ENCODE results near the gene TMEM132C. TPM values are rescaled to one million over a fixed set of nuclear protein-coding genes. Genes with fewer than 3 reads are reported as not detected.
A peak's percentile ranks its signal among the peaks of the same experiment; 100 is the strongest.

TMEM132C gene
- total RNA-seq, 2 donors from 2014 or later, result 0.26 to 0.33 TPM

- no peaks in the 10 kb centered on the region for H3K4me1 ChIP-seq (ENCODE audit: control insufficient read depth, insufficient read depth, low read length)
- no peaks in the 10 kb centered on the region for H3K9me3 ChIP-seq (ENCODE audit: control insufficient read depth, low read length)
- H3K36me3 ChIP-seq (ENCODE audit: control insufficient read depth, insufficient read depth, low read length), result no peaks in the 10 kb centered on the region
- 4 to 6% methylated on average over 6 of the region's 6 CpGs for WGBS, 2 experiments (ENCODE audit: insufficient coverage in 1 of 2, insufficient read length in 1 of 2)
- no peak for TF ChIP-seq CTCF (conservative IDR thresholded peaks at IDR 0.05)
- H3K27ac Mint-ChIP-seq, result peak overlapping the region; percentile 56
- peak overlapping the region; percentile 40 for H3K4me3 Mint-ChIP-seq
- H3K27ac ChIP-seq (ENCODE audit: low read depth, low read length), result peak overlapping the region; percentile 75
- H3K4me1 Mint-ChIP-seq, result peaks cover 35% of the 10 kb centered on the region
- H3K36me3 Mint-ChIP-seq (ENCODE audit: low read depth), result no peaks in the 10 kb centered on the region
- peak overlapping the region; percentile 11 for H3K9ac ChIP-seq (ENCODE audit: extremely low read depth, low read length, poor library complexity, severe bottlenecking)
- peaks cover 4% of the 10 kb centered on the region for H3K27me3 ChIP-seq (ENCODE audit: control insufficient read depth, insufficient read depth, low read length, poor library complexity, severe bottlenecking)
- peak; percentile 74 for DNase-seq
- H3K4me3 ChIP-seq (ENCODE audit: low read length), result peak overlapping the region; percentile 58
- H3K9me3 Mint-ChIP-seq, result no peaks in the 10 kb centered on the region
- H3K27me3 Mint-ChIP-seq (ENCODE audit: insufficient read depth), result peaks cover 7% of the 10 kb centered on the region
These were observed 72.2 kb downstream of the TMEM132C start for GRCh38 chr12:128339126-128339520.

GRCh38 chr12:128339631-128340030 lies 72.7 kb downstream of the TMEM132C start:
- Mint-ChIP-seq H3K9me3 (no peaks in the 10 kb centered on the region), H3K27me3 (ENCODE audit: insufficient read depth) (peaks cover 7% of the 10 kb centered on the region), H3K4me3 (peak overlapping the region; percentile 40), H3K27ac (no peak overlapping the region), H3K4me1 (peaks cover 35% of the 10 kb centered on the region), H3K36me3 (ENCODE audit: low read depth) (no peaks in the 10 kb centered on the region)
- Histone ChIP-seq H3K9ac (ENCODE audit: extremely low read depth, low read length, poor library complexity, severe bottlenecking) (peak overlapping the region; percentile 11), H3K4me1 (ENCODE audit: control insufficient read depth, insufficient read depth, low read length) (no peaks in the 10 kb centered on the region), H3K36me3 (ENCODE audit: control insufficient read depth, insufficient read depth, low read length) (no peaks in the 10 kb centered on the region), H3K27ac (ENCODE audit: low read depth, low read length) (peak overlapping the region; percentile 75), H3K9me3 (ENCODE audit: control insufficient read depth, low read length) (no peaks in the 10 kb centered on the region), H3K27me3 (ENCODE audit: control insufficient read depth, insufficient read depth, low read length, poor library complexity, severe bottlenecking) (peaks cover 4% of the 10 kb centered on the region), H3K4me3 (ENCODE audit: low read length) (peak overlapping the region; percentile 58)
- 80 to 82% methylated on average over 1 of the region's 1 CpG for WGBS, 2 experiments (ENCODE audit: insufficient coverage in 1 of 2, insufficient read length in 1 of 2)
- DNase-seq, result no peak
- TF ChIP-seq CTCF (conservative IDR thresholded peaks at IDR 0.05), result no peak

GRCh38 chr12:128353301-128353700 lies 86.3 kb downstream of the TMEM132C start:
- Mint-ChIP-seq H3K9me3 (no peaks in the 10 kb centered on the region), H3K4me3 (no peak overlapping the region), H3K4me1 (no peaks in the 10 kb centered on the region), H3K27ac (no peak overlapping the region), H3K36me3 (ENCODE audit: low read depth) (no peaks in the 10 kb centered on the region), H3K27me3 (ENCODE audit: insufficient read depth) (peaks cover 11% of the 10 kb centered on the region)
- no peak overlapping the region for H3K27ac ChIP-seq (ENCODE audit: low read depth, low read length)
- no peak for TF ChIP-seq CTCF (conservative IDR thresholded peaks at IDR 0.05)
- no peaks in the 10 kb centered on the region for H3K9me3 ChIP-seq (ENCODE audit: control insufficient read depth, low read length)
- H3K36me3 ChIP-seq (ENCODE audit: control insufficient read depth, insufficient read depth, low read length), result no peaks in the 10 kb centered on the region
- DNase-seq, result peak; percentile 54
- 83 to 93% methylated on average over 8 to 12 of the region's 12 CpGs for WGBS, 2 experiments (ENCODE audit: insufficient coverage in 1 of 2, insufficient read length in 1 of 2)
- no peaks in the 10 kb centered on the region for H3K4me1 ChIP-seq (ENCODE audit: control insufficient read depth, insufficient read depth, low read length)
- H3K4me3 ChIP-seq (ENCODE audit: low read length), result no peak overlapping the region
- no peaks in the 10 kb centered on the region for H3K27me3 ChIP-seq (ENCODE audit: control insufficient read depth, insufficient read depth, low read length, poor library complexity, severe bottlenecking)
- no peak overlapping the region for H3K9ac ChIP-seq (ENCODE audit: extremely low read depth, low read length, poor library complexity, severe bottlenecking)
